Stimulated activated CD4-positive, alpha-beta T cell treated with anti-CD3 and anti-CD28 coated beads, TNF-alpha, amount 100 ng/mL, for 24 hours (primary cell): ENCODE data around the gene MGST1.
A peak's percentile ranks its signal among the peaks of the same experiment; 100 is the strongest.
"Not testable (repeated sequence)": the region's sequence is repeated elsewhere in the genome, so short reads cannot be mapped to it uniquely, and the experiment has no call there.

Experiments
- DNase-seq, 3 experiments: peaks; one replicate each; pipeline ENCODE4 v3.0.0-alpha.2; 2020; ENCODE audit warnings: low read depth in 3 of 3

The MGST1 gene

GRCh38 chr12:16352481-16352880, 5.0 kb downstream of the MGST1 start:
- no peak for DNase-seq

GRCh38 chr12:16358878-16359277, 11.4 kb downstream of the MGST1 start:
- no peak for DNase-seq

GRCh38 chr12:16359512-16360491, 12.4 kb downstream of the MGST1 start:
- DNase-seq, result peak in 1 of 3 experiments; percentile 7

GRCh38 chr12:16361142-16361783, 13.8 kb downstream of the MGST1 start:
- DNase-seq, result no peak

- DNase-seq, result no peak
Measured at GRCh38 chr12:16362550-16362949, 15.1 kb downstream of the MGST1 start.

GRCh38 chr12:16369156-16369555, 21.7 kb downstream of the MGST1 start:
- DNase-seq, result no peak

DNA sequence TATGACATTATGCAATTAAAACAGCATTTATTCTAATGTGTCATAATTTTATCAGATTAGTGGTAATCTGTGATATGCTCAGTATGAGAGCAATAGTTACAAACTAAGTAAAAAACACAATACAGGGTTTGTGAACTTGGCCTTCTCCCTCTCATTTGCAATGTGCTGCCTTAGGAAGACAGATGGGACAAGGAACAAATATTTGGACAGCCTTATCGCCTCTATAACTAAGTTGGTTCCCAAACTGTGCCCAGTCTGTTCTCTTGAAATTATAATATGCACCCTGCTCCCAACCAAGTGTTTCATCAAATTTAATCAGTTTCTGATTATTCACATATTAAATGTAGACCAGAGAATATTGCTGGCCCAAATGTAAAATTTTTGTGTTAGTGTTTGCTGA, 22.7 kb downstream of the MGST1 start:
- no peak for DNase-seq

DNA sequence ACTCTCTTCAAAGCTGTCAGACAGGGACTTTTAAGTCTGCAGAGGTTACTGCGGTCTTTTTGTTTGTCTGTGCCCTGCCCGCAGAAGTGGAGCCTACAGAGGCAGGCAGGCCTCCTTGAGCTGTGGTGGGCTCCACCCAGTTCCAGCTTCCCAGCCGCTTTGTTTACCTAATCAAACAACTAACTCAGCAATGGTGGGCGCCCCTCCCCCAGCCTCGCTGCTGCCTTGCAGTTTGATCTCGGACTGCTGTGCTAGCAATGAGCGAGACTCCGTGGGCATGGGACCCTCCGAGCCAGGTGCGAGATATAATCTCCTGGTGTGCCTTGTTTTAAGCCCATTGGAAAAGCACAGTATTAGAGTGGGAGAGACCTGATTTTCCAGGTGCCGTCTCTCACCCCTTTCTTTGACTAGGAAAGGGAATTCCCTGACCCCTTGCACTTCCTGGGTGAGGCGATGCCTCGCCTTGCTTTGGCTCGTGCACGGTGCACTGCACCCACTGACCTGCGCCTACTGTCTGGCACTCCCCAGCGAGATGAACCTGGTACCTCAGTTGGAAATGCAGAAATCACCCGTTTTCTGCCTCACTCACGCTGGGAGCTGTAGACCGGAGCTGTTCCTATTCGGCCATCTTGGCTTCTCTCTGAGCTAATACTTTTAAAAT, 35.3 kb downstream of the MGST1 start:
- DNase-seq, result not testable (repeated sequence)

DNA sequence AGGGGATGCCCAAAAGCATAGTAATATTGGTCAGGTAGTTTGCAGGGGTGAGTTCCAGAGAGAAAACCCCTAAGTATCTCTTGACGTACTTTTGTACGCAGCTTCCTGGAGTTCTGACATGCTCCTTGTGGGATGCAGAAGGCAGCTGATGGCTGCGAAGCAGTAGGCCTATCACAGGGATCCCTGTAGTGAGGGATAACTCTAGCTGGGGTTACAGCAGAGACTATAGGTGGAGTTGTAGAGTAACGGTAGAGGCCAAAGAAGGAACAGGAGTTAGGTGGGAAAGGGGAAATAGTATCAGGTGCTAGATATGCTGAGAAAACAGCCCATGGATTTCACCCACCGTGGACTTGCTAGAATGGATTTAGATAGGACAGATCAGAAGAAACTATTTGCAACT, 37.3 kb downstream of the MGST1 start:
- no peak for DNase-seq

DNA sequence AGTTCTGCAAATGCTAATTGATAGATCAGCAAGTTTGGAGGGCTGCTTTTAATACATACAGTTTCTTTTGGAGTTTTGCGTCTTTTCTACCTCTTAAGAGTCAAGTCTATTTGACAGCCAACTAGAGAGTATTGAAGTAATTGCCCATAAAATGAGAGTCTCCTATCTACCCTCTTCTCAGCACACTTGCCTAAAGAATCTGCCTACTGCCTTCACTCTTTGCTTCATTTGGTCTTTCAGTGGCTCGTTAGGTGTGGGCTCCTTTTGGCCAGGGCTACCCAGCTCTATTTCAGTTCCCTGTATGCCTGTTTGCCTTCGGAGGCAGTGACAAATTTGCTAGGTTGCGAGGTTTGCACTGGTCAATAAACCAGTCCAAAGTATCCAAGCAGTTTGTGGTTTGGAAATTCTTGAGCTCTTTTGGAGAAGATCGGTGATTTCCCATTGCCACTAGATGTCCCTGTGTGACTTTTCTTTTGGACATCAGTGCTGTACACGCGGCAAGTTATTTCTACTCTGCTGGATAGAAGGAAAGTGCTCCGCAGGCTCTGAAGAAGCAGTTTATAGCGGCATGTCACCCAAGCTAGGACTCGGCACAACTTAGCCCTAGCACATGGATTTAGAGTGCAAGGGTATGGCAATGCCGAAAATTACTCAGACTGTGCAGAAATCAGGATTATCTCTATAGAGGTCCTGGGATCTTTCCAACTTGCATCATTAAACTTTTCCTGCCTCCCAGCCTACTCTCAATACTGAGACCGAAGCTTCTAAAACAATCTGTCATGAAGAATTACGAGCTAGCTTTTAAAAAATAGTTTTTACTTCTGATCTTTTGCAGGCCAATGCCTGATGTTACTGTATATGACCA, 38.6 kb downstream of the MGST1 start:
- DNase-seq, result no peak

- no peak for DNase-seq
Measured at GRCh38 chr12:16387919-16388318, 40.5 kb downstream of the MGST1 start.

GRCh38 chr12:16389594-16389993, 42.1 kb downstream of the MGST1 start:
- no peak for DNase-seq

GRCh38 chr12:16392846-16393535, 45.5 kb downstream of the MGST1 start:
- no peak for DNase-seq

- DNase-seq, result no peak
Measured at GRCh38 chr12:16399101-16399500, 51.7 kb downstream of the MGST1 start.

DNA sequence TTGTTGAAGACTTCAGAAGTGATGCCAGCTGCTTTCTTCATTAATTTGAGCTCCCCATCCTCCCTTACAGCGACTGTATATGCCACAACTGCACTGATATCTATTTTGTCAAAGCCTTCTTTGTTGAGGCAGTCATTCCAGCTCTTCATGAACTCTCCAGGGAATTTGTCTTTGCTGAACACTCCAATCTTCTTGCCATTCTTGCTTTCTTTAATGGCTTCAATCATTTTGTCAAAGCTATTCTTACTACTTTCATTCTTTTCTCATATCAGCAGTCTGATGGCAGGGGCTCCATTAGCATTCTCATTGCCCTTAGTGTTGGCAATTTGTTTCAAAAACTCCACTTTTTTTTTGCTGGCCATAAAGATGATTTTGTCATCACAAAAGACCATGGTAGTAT, 54.4 kb downstream of the MGST1 start:
- DNase-seq, result not testable (repeated sequence)

DNA sequence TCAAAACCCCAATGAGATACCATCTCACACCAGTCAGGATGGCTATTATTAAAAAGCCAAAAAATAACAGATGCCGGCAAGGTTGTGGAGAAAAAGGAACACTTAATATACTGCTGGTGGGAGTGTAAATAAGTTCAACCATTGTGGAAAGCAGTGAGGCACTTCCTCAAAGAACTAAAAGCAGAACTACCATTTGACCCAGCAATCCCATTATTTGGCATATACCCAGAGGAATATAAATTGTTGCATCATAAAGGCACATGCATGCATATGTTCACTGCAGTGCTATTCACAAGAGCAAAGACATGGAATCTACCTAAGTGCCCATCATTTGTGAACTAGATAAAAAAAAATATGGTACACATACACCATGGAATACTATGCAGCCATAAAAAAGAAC, 59.9 kb downstream of the MGST1 start:
- no peak for DNase-seq
